Lung (tissue), 12 donors: ENCODE data around the gene UNC45A. TPM values are rescaled to one million over a fixed set of nuclear protein-coding genes. Genes with fewer than 3 reads are reported as not detected.
A peak's percentile ranks its signal among the peaks of the same experiment; 100 is the strongest.

Source experiments
- ATAC-seq: fragments of 200-7000 bp; cut with Tn5 transposase; one replicate; pipeline ENCODE4 v1.9.1; 2020; ENCODE audit warnings: moderate number of reproducible peaks; ENCODE audit not compliant: insufficient read depth, low FRiP score
- DNase-seq, 3 donors: peaks; one replicate each; pipeline ENCODE4 v3.0.0-alpha.2; 2013 to 2017
- H3K27ac ChIP-seq, 2 donors: one replicate each; pipeline ENCODE4 v1.5.1; 2013; ENCODE audit warnings: mild to moderate bottlenecking in 2 of 2, moderate library complexity in 2 of 2, control low read depth in 1 of 2, inconsistent platforms in 1 of 2, low read depth in 1 of 2, low read length in 1 of 2
- H3K27me3 ChIP-seq, 3 donors: one replicate each; pipeline ENCODE4 v1.5.1; 2013; ENCODE audit warnings: low read length in 2 of 3; ENCODE audit not compliant: control insufficient read depth in 3 of 3, insufficient read depth in 3 of 3
- H3K36me3 ChIP-seq, 4 donors: one replicate each; pipeline ENCODE4 v1.5.1; 2013; ENCODE audit warnings: low read length in 4 of 4, mild to moderate bottlenecking in 1 of 4, moderate library complexity in 1 of 4; ENCODE audit not compliant: control insufficient read depth in 4 of 4, insufficient read depth in 4 of 4
- H3K4me1 ChIP-seq, 5 donors: one replicate each; pipeline ENCODE4 v1.5.1; 2013; ENCODE audit warnings: low read length in 5 of 5, mild to moderate bottlenecking in 2 of 5, moderate library complexity in 1 of 5; ENCODE audit not compliant: control insufficient read depth in 5 of 5, insufficient read depth in 5 of 5
- H3K4me3 ChIP-seq: one replicate; pipeline ENCODE4 v1.5.1; 2013; ENCODE audit warnings: mild to moderate bottlenecking, control low read depth, moderate library complexity
- H3K9ac ChIP-seq, 2 donors: one replicate each; pipeline ENCODE4 v1.5.1; 2013; ENCODE audit warnings: low read length in 2 of 2, control low read depth in 1 of 2; ENCODE audit not compliant: insufficient read depth in 1 of 2
- H3K9me3 ChIP-seq, 4 donors: one replicate each; pipeline ENCODE4 v1.5.1; 2013; ENCODE audit warnings: low read length in 3 of 4, mild to moderate bottlenecking in 1 of 4, moderate library complexity in 1 of 4; ENCODE audit not compliant: control insufficient read depth in 4 of 4, insufficient read depth in 3 of 4
- CTCF ChIP-seq: IDR thresholded peaks from 2 replicates; pipeline ENCODE4 v1.5.1; 2012; ENCODE audit warnings: mild to moderate bottlenecking; ENCODE audit errors: control extremely low read depth, extremely low read depth
- WGBS, 2 donors: extraction: QIAGEN DNeasy Blood & Tissue Kit; methylation state at CpG; one replicate each; pipeline ENCODE4 v1.1.7; 2013; 5-methylcytosine and 5-hydroxymethylcytosine counted together
- polyA plus RNA-seq, 2 donors: library from polyadenylated mRNA; stranded (reverse); fragments of 200-250 nt; gene quantifications; one replicate each; pipeline ENCODE4 v1.2.1, GENCODE V29; 2013
- total RNA-seq, 2 donors: library from RNA; depleted of rRNA in 1 of 2; stranded (reverse); fragments of >200 nt in 1 of 2; gene quantifications; one replicate each; pipeline ENCODE4 v1.2.1, GENCODE V29; 2014 to 2021
- donor health status: control.
- donor health status: control.
- donor health status: Bipolar disorder and iron deficiency.
- donor health status: healthy.
- donor health status: DM: yes; HTN: yes; CAD: no.

Gene UNC45A
- total and polyA plus RNA-seq, 4 donors: 34.4 to 59.6 (median 53.3) TPM

- Histone ChIP-seq H3K9ac (peak overlapping the region; percentile 49 to 55), H3K4me1 (peaks cover 0 to 19% (median 9%) of the 10 kb centered on the region in 5 donors), H3K4me3 (peak overlapping the region; percentile 46), H3K36me3 (peaks cover 1 to 25% (median 17%) of the 10 kb centered on the region in 4 donors), H3K9me3 (no peaks in the 10 kb centered on the region), H3K27ac (no peak overlapping the region), H3K27me3 (no peaks in the 10 kb centered on the region)
- ATAC-seq (no peak), DNase-seq (peak; percentile 34 to 42 (median 41))
- TF ChIP-seq CTCF: no peak
- WGBS, 2 donors: 33 to 52% methylated on average over 61 to 63 of the region's 63 CpGs
Observed at GRCh38 chr15:90957031-90957790, 22.1 kb downstream of the UNC45A start.

- ATAC-seq (no peak), DNase-seq (no peak)
- Histone ChIP-seq H3K36me3 (peaks cover 4 to 23% (median 18%) of the 10 kb centered on the region in 4 donors), H3K9me3 (no peaks in the 10 kb centered on the region), H3K27ac (no peak overlapping the region), H3K27me3 (no peaks in the 10 kb centered on the region), H3K4me3 (no peak overlapping the region), H3K4me1 (peaks cover 0 to 19% (median 9%) of the 10 kb centered on the region in 5 donors), H3K9ac (peak overlapping the region in 1 of 2 donors; percentile 49)
- WGBS, 2 donors: 90 to 94% methylated on average over 6 of the region's 6 CpGs
- no peak for TF ChIP-seq CTCF
Observed at GRCh38 chr15:90957791-90958190, 22.7 kb downstream of the UNC45A start.

GRCh38 chr15:90959028-90959595 lies 24.0 kb downstream of the UNC45A start:
- Histone ChIP-seq H3K4me1 (peaks cover 0 to 19% (median 9%) of the 10 kb centered on the region in 5 donors), H3K9me3 (no peaks in the 10 kb centered on the region), H3K4me3 (no peak overlapping the region), H3K27me3 (no peaks in the 10 kb centered on the region), H3K9ac (no peak overlapping the region), H3K36me3 (peaks cover 4 to 18% (median 13%) of the 10 kb centered on the region in 4 donors), H3K27ac (no peak overlapping the region)
- DNase-seq (no peak), ATAC-seq (no peak)
- no peak for TF ChIP-seq CTCF
- WGBS, 2 donors: 90 to 91% methylated on average over 8 of the region's 8 CpGs
